ENCODE results near the gene PRDM16. TPM values are rescaled to one million over a fixed set of nuclear protein-coding genes. Genes with fewer than 3 reads are reported as not detected.

Gene PRDM16
- polyA plus RNA-seq, 3 donors = not detected

DNA sequence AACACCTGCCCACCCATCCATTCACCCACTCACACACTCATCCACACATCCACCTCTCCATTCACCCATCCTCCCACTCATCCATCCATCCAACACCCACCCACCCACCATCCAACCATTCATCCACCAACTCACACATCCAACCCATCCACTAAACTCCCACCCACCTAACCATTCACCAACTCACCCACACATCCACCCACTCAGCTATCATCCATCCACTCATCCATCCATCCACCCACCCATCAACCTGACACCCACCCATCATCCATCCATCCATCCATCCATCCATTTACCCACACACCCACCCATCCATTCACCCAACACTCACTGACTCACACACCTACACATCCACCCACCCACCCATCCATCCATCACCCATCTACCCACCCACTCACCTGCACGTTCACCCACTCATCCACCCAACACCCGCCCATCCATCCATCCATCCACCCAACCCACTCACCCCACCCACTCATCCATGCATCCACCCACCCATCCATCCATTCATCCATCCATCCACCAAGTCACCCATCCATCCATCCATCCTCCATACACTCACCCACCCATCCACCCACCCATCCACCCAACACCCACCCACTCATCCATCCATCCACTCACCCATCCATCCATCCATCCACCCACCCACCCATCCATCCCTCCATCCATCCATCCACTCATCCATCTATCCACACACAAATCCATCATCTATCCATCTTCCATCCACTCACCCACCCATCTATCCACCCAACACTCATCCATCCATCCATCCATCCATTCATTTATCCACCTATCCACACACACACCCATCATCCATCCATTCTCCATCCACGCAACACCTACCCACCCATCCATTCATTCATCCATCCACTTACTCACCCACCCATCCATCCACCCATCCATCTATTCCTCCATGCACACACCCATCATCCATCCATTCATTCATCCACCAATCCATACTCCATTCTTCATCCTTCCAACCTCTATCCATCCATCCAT is 17.4 kb upstream of the PRDM16 start:
- peaks cover 0 to 7% of the 10 kb centered on the region in 2 donors for H3K9me3 ChIP-seq (replicated peaks in 1 of 2; ENCODE audit: control insufficient read depth in 1 of 2, insufficient read depth in 1 of 2, low read length in 2 of 2)
- no peaks in the 10 kb centered on the region for H3K4me1 Mint-ChIP-seq
- peaks cover 0 to 8% (median 7%) of the 10 kb centered on the region in 3 donors for H3K27me3 Mint-ChIP-seq (ENCODE audit: low read depth in 3 of 3)
- no peaks in the 10 kb centered on the region for H3K36me3 ChIP-seq (replicated peaks in 1 of 2; ENCODE audit: control insufficient read depth in 1 of 2, insufficient read depth in 2 of 2, low read length in 2 of 2)
- H3K27ac Mint-ChIP-seq = no peak overlapping the region
- intact Hi-C loops (cut with micrococcal nuclease) = no loop called here
- H3K79me2 ChIP-seq (ENCODE audit: insufficient read depth, low read length) = no peaks in the 10 kb centered on the region
- no peak overlapping the region for H3K9ac ChIP-seq (ENCODE audit: insufficient read depth, low read length, poor library complexity, severe bottlenecking)
- no peaks in the 10 kb centered on the region for H3K27me3 ChIP-seq (ENCODE audit: control insufficient read depth in 2 of 2, insufficient read depth in 2 of 2, low read length in 2 of 2)
- H3K4me3 ChIP-seq (replicated peaks in 1 of 3; ENCODE audit: low read depth in 2 of 3, low read length in 3 of 3) = no peak overlapping the region
- no peak overlapping the region for H3K4me3 Mint-ChIP-seq
- TF ChIP-seq, protein P1, sequence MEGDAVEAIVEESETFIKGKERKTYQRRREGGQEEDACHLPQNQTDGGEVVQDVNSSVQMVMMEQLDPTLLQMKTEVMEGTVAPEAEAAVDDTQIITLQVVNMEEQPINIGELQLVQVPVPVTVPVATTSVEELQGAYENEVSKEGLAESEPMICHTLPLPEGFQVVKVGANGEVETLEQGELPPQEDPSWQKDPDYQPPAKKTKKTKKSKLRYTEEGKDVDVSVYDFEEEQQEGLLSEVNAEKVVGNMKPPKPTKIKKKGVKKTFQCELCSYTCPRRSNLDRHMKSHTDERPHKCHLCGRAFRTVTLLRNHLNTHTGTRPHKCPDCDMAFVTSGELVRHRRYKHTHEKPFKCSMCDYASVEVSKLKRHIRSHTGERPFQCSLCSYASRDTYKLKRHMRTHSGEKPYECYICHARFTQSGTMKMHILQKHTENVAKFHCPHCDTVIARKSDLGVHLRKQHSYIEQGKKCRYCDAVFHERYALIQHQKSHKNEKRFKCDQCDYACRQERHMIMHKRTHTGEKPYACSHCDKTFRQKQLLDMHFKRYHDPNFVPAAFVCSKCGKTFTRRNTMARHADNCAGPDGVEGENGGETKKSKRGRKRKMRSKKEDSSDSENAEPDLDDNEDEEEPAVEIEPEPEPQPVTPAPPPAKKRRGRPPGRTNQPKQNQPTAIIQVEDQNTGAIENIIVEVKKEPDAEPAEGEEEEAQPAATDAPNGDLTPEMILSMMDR (IDR thresholded peaks at IDR 0.05) = no peak
- no peaks in the 10 kb centered on the region for H3K4me1 ChIP-seq (ENCODE audit: control insufficient read depth in 1 of 2, insufficient read depth in 2 of 2, low read length in 2 of 2)
- H2AFZ ChIP-seq (ENCODE audit: insufficient read depth, low read depth, low read length, poor library complexity, severe bottlenecking) = no peak overlapping the region
- no peaks in the 10 kb centered on the region for H4K20me1 ChIP-seq (ENCODE audit: insufficient read depth, low read length)
- H3K36me3 Mint-ChIP-seq = no peaks in the 10 kb centered on the region
- H3K27ac ChIP-seq (ENCODE audit: low read depth in 1 of 2, low read length in 2 of 2) = no peak overlapping the region
- peaks cover 0 to 4% (median 0%) of the 10 kb centered on the region in 7 donors for H3K9me3 Mint-ChIP-seq
- H3K4me2 ChIP-seq (replicated peaks; ENCODE audit: extremely low read depth, low read length, poor library complexity, severe bottlenecking) = no peak overlapping the region
- DNase-seq = no peak
- 97% methylated on average over 3 of the region's 3 CpGs for WGBS (ENCODE audit: insufficient coverage)

DNA sequence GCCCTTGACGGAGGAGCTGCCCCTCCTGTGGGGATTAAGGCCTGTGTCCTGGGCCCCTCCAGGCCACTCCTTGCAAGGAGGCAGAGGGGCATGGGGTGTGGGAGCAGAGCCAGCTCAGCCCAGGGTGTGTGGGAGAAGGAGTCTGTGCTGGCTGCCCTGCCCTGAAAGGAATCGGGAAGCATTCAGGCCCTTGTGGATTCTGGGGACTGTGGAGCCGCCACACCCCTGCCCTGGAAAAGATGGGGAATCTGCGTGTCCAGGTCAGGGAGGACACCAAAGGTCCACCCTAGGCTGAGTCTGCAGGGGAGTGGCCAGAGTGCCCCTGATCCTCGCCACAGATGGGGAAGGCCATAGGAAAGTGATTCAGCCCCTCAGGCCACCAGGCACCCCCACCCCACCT is 16.5 kb upstream of the PRDM16 start:
- Mint-ChIP-seq H3K9me3 (peaks cover 0 to 4% (median 2%) of the 10 kb centered on the region in 7 donors), H3K4me3 (no peak overlapping the region), H3K4me1 (no peaks in the 10 kb centered on the region), H3K27me3 (ENCODE audit: low read depth in 3 of 3) (peaks cover 0 to 13% (median 9%) of the 10 kb centered on the region in 3 donors), H3K27ac (no peak overlapping the region), H3K36me3 (no peaks in the 10 kb centered on the region)
- no peaks in the 10 kb centered on the region for H3K79me2 ChIP-seq (ENCODE audit: insufficient read depth, low read length)
- TF ChIP-seq, protein P1 (IDR thresholded peaks at IDR 0.05) = no peak
- intact Hi-C loops (cut with micrococcal nuclease) = no loop called here
- H3K27me3 ChIP-seq (ENCODE audit: control insufficient read depth in 2 of 2, insufficient read depth in 2 of 2, low read length in 2 of 2) = no peaks in the 10 kb centered on the region
- 98% methylated on average over 5 of the region's 5 CpGs for WGBS (ENCODE audit: insufficient coverage)
- no peak overlapping the region for H2AFZ ChIP-seq (ENCODE audit: insufficient read depth, low read depth, low read length, poor library complexity, severe bottlenecking)
- H3K27ac ChIP-seq (ENCODE audit: low read depth in 1 of 2, low read length in 2 of 2) = no peak overlapping the region
- peaks cover 0 to 7% of the 10 kb centered on the region in 2 donors for H3K9me3 ChIP-seq (replicated peaks in 1 of 2; ENCODE audit: control insufficient read depth in 1 of 2, insufficient read depth in 1 of 2, low read length in 2 of 2)
- H4K20me1 ChIP-seq (ENCODE audit: insufficient read depth, low read length) = no peaks in the 10 kb centered on the region
- no peak for DNase-seq
- no peak overlapping the region for H3K4me3 ChIP-seq (replicated peaks in 1 of 3; ENCODE audit: low read depth in 2 of 3, low read length in 3 of 3)
- H3K36me3 ChIP-seq (replicated peaks in 1 of 2; ENCODE audit: control insufficient read depth in 1 of 2, insufficient read depth in 2 of 2, low read length in 2 of 2) = no peaks in the 10 kb centered on the region
- no peaks in the 10 kb centered on the region for H3K4me1 ChIP-seq (ENCODE audit: control insufficient read depth in 1 of 2, insufficient read depth in 2 of 2, low read length in 2 of 2)
- H3K9ac ChIP-seq (ENCODE audit: insufficient read depth, low read length, poor library complexity, severe bottlenecking) = no peak overlapping the region
- H3K4me2 ChIP-seq (replicated peaks; ENCODE audit: extremely low read depth, low read length, poor library complexity, severe bottlenecking) = no peak overlapping the region

Measured in CD14-positive monocyte (primary cell).